ENCODE measurements around the gene FMNL2.

DNA sequence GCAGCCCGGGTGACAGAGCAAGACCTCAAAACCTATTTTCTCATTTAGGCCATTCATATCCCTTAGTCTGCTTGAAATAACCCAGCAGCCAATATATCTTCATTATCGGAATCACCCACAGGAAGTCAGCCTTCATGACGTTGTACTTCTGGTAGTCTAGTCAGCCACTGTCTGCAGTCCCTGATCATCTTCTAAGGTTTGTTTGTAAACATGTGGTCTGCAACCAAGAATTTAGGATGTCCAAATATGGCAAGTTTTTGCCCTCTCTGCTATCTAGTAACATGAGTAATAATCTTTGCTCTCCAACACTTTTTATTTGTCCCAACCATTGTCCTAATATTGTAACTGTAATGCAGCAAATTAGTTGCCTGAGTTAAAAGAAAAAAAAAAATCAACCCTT, 289.8 kb downstream of the FMNL2 start:
- TF ChIP-seq, protein P1, sequence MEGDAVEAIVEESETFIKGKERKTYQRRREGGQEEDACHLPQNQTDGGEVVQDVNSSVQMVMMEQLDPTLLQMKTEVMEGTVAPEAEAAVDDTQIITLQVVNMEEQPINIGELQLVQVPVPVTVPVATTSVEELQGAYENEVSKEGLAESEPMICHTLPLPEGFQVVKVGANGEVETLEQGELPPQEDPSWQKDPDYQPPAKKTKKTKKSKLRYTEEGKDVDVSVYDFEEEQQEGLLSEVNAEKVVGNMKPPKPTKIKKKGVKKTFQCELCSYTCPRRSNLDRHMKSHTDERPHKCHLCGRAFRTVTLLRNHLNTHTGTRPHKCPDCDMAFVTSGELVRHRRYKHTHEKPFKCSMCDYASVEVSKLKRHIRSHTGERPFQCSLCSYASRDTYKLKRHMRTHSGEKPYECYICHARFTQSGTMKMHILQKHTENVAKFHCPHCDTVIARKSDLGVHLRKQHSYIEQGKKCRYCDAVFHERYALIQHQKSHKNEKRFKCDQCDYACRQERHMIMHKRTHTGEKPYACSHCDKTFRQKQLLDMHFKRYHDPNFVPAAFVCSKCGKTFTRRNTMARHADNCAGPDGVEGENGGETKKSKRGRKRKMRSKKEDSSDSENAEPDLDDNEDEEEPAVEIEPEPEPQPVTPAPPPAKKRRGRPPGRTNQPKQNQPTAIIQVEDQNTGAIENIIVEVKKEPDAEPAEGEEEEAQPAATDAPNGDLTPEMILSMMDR (IDR thresholded peaks at IDR 0.05) = no peak
- no peak for TF ChIP-seq POLR2A (IDR thresholded peaks at IDR 0.05)

Measured in heart left ventricle (tissue), 13 donors.